Fibroblast of mammary gland (primary cell): ENCODE measurements around the gene DUSP2.

Source experiments
- DNase-seq: peaks from one replicate; pipeline ENCODE4 v3.0.0-alpha.2; 2010; ENCODE audit warnings: low read depth
- H3K4me3 ChIP-seq: 2 replicates; pipeline ENCODE4 v1.5.1; 2011; ENCODE audit warnings: low read depth, mild to moderate bottlenecking, low read length, moderate library complexity; ENCODE audit not compliant: control insufficient read depth
- TF ChIP-seq, protein P1 (sequence below): conservative IDR thresholded peaks from 2 replicates; pipeline ENCODE4 v1.5.1; 2011; ENCODE audit warnings: low read depth, low read length, inconsistent platforms; ENCODE audit not compliant: control insufficient read depth, insufficient read depth

The DUSP2 gene

DNA sequence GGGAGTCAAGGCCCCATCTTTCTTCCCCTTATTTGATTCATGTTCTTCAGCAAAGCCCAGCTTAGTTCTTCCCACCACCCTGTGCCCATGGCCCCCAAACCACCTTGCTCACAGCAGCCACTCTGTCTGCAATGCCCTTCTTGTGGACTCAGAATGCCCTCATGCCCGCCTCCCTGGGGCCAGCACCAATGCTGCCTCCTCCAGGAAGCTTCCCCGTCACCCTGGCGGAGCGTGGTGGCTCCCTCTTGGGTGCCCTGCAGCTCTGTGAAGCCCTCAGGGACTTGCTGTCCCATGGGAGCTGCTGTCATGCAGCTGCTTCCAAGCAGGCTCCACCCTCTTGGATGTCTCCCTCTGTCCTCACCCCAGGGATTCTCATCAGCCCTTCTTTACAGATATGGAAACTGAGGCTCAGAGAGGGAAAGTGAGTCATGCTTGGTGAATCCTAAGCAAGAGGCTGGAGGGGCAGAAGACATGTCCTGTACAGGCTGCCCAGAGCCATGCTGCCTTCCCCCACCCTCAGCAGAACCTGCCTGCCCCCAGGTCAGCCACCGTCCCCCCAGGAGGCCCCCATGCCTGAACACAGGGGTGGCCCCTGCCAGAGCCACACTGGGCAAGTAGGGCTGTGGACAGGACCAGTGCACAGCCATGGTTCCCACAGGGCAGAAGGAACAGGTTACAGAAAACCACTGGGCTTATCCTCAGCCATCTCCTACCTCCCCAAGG lies 11.8 kb upstream of the DUSP2 start:
- TF ChIP-seq, protein P1, sequence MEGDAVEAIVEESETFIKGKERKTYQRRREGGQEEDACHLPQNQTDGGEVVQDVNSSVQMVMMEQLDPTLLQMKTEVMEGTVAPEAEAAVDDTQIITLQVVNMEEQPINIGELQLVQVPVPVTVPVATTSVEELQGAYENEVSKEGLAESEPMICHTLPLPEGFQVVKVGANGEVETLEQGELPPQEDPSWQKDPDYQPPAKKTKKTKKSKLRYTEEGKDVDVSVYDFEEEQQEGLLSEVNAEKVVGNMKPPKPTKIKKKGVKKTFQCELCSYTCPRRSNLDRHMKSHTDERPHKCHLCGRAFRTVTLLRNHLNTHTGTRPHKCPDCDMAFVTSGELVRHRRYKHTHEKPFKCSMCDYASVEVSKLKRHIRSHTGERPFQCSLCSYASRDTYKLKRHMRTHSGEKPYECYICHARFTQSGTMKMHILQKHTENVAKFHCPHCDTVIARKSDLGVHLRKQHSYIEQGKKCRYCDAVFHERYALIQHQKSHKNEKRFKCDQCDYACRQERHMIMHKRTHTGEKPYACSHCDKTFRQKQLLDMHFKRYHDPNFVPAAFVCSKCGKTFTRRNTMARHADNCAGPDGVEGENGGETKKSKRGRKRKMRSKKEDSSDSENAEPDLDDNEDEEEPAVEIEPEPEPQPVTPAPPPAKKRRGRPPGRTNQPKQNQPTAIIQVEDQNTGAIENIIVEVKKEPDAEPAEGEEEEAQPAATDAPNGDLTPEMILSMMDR = no peak
- H3K4me3 ChIP-seq = no peak overlapping the region
- no peak for DNase-seq

DNA sequence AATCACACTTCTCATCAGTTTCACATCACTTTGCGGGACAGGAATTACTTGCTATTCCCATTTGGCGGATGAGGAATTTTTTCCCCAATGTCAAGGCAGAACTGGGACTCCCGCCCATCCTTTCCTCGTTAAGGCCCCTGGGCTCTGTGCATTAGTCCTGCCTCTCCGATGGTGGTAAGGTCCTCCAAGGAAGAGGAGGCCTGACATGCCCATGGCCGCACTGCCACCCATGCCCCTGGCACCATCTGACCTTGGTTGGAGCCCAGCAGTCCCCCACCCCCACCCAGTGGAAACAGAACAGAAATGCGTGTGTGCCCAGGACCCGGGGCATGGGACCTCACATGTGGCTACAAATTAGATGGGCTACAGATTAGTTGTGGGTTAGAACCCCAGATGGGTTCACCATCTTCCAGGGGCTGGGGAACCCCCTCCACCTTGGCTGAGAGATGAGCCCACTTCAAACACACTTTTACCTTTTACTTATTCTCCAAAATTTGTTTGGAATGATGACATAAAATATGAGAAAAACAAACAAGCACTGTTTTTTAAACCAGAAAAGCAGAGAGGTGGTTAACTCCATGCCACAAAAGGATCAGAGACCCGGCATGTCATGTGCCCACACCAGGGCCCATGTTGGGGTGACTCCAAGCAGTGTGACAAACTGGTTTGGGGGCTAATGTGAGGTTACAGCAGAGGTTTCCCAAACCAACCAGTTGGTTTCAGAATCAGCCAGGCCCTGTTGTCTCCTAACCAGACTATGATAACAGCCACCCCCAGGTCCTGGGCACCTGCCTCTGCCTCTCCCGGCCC lies 11.0 kb upstream of the DUSP2 start:
- DNase-seq = no peak
- TF ChIP-seq, protein P1 = no peak
- H3K4me3 ChIP-seq = no peak overlapping the region

DNA sequence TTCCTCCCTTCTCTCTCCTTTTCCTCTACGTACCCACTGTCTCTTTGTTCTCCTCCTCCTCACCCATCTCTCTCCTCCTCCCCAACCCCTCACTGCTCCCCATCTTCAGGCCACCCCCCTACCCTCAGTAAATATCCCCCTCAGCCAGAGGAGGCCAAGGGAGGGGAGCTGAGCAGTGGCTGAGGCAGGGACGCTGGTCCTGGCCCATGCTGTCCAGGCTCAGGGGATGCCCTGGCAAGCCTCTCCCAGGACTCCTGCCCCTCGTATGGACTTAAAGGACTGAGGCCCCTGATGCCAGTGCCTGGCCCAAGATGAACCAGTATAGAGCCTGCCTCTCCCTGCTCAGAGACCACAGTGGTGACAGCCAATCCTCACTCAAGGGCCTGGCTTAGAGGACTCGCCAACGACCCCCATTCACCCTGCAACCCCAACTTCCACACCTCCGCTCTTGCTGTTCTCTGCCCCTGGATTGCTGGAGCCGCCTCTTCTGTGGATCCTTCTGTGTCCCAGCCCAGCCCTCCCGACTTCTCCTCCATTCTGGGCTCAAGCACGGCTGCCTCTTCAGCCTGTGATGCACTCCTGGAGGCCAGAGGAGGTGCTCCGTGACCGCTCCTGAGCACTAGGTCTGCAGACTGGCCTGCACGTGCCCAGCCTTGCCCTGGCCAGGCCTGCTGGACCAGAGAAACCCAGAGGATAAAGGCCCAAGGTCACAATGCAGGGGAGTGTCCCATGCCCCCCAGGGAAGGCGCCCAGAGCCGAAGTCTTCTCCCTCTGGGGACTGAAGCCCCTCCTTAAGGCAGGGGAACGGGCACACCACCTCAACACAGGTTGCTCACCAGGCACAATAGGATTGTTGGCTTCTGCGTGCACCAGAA lies 9.5 kb upstream of the DUSP2 start:
- TF ChIP-seq, protein P1 = no peak
- H3K4me3 ChIP-seq = no peak overlapping the region
- no peak for DNase-seq

DNA sequence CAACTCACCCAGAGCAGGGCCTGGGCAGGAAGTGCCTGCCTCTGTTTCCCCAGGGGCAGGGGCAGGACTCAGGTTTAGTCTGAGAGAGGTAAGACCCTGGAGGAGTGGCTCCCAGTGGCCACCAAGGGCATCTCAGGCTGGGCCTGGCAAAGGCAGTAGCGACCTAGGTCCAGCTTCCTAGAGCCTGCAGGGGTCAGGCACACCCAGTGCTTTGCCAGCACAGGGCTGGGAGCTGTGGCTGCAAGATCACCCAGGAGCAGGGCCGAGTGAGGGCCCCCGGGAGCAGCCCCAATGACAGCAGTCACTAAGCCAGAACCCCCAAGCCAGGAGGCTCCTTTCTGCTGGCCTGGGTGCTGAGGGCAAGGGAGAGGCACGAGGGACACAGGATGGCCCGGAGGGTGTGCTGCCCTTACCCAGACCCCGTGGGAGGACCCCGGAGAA lies 8.8 kb upstream of the DUSP2 start:
- no peak for DNase-seq
- TF ChIP-seq, protein P1 = no peak
- H3K4me3 ChIP-seq = no peak overlapping the region

DNA sequence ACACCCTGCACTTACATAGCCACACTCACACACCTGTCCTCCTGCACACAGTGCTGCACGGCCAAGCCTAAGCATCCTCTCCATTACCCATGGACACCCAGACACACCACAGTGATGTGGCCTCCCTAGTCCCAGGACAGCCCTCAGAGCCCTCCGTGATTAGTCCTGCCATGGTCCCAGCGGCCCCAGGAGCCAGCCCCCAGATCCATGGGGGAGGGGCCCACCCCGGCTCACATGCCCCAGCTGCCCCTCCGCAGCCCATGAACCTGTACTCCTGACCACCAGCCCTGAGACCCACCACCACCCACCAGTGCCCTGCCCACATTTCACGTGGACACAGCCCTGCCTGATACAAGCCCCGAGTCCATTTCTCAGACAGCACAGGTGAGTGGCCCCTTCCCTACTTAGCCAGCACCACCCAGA lies 8.1 kb upstream of the DUSP2 start:
- H3K4me3 ChIP-seq = no peak overlapping the region
- DNase-seq = no peak
- TF ChIP-seq, protein P1 = no peak

DNA sequence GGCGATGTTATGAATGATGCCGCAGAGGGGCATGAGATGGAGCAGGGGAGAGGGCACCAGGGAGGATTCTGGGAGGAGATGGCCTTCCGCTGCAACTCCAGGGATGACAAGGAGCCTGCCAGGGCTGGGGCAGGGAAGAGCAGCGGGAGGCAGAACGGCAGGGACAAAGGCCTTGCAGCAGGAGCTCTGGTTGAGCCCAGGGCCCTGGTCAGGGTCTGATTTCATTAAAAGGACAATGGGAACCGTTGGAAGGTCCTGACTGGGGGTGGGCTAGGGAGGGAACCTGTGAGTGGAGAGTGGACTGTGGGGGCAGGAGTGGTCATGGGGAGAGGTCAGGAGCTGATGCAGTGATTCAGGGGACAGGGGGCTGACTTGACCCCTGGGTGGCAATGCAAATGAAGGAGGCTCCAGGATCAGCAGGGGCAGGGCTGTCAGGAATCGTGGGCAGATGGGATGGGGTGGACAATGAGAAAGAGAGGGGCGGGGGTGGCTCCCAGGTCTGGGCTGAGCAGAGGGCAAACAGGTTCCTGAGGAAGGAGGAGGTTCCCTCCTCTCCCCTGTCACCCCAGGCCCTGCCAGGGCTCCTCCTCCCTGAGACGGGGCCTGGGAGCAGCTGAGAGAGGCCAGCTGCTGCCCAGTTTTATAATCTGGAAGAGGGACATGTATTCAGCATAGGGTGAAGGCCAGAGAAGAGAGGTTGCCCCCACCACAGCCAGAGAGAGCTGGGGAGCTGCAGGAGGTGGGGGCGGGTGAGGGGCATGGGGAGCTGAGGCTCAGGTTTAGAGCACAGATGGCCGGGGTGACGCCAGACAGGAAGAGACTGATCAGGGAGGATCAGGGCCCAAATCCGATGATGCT lies 7.3 kb upstream of the DUSP2 start:
- H3K4me3 ChIP-seq = no peak overlapping the region
- TF ChIP-seq, protein P1 = no peak
- no peak for DNase-seq
